CD4-positive, CD25-positive, alpha-beta regulatory T cell (primary cell): ENCODE measurements around the gene CEP70. TPM values are rescaled to one million over a fixed set of nuclear protein-coding genes. Genes with fewer than 3 reads are reported as not detected.
"Not testable (repeated sequence)": the region's sequence is repeated elsewhere in the genome, so short reads cannot be mapped to it uniquely, and the experiment has no call there.

ENCODE experiments used
- ATAC-seq, 2 donors: fragments of 150-1000 bp; cut with Tn5 transposase; one replicate each; pipeline ENCODE4 v1.10.0; 2021; ENCODE audit warnings: low read depth in 2 of 2, moderate number of reproducible peaks in 2 of 2, moderate library complexity in 1 of 2
- DNase-seq, 3 donors: peaks; one replicate each; pipeline versions ENCODE4 v3.0.0 to v3.0.0-alpha.2; 2012 to 2022; ENCODE audit warnings: mixed read lengths in 1 of 3
- H3K27ac ChIP-seq: one replicate; pipeline ENCODE4 v1.7.0; 2013; ENCODE audit warnings: mild to moderate bottlenecking, low read length; ENCODE audit not compliant: insufficient read depth, poor library complexity, severe bottlenecking
- H3K27me3 ChIP-seq: one replicate; pipeline ENCODE4 v1.7.0; 2013; ENCODE audit warnings: low read length; ENCODE audit not compliant: control insufficient read depth, insufficient read depth
- H3K36me3 ChIP-seq: one replicate; pipeline ENCODE4 v1.7.0; 2013; ENCODE audit warnings: mild to moderate bottlenecking, low read length, moderate library complexity; ENCODE audit not compliant: control insufficient read depth, insufficient read depth
- H3K4me1 ChIP-seq: 2 replicates; pipeline ENCODE4 v1.7.0; 2013; ENCODE audit warnings: mild to moderate bottlenecking, low read length; ENCODE audit not compliant: insufficient read depth, control insufficient read depth, poor library complexity, severe bottlenecking
- H3K4me3 ChIP-seq: one replicate; pipeline ENCODE4 v1.7.0; 2013; ENCODE audit warnings: low read depth, mild to moderate bottlenecking, low read length, moderate library complexity
- H3K9me3 ChIP-seq, 2 experiments: 1 replicate in 1 of 2; 2 replicates in 1 of 2; pipeline ENCODE4 v1.7.0; 2013; ENCODE audit warnings: low read length in 2 of 2, mild to moderate bottlenecking in 1 of 2, moderate library complexity in 1 of 2; ENCODE audit not compliant: control insufficient read depth in 2 of 2
- H3K27ac Mint-ChIP-seq, 3 donors: one replicate each; pipeline ENCODE4 v1.8.0; 2020 to 2022; ENCODE audit warnings: mild to moderate bottlenecking in 3 of 3, mixed read lengths in 3 of 3, moderate library complexity in 2 of 3
- H3K27me3 Mint-ChIP-seq: one replicate; pipeline ENCODE4 v1.8.0; 2022; ENCODE audit warnings: mild to moderate bottlenecking, mixed read lengths
- H3K36me3 Mint-ChIP-seq: one replicate; pipeline ENCODE4 v1.8.0; 2020; ENCODE audit warnings: mixed read lengths
- H3K4me1 Mint-ChIP-seq, 4 donors: one replicate each; pipeline ENCODE4 v1.8.0; 2020 to 2022; ENCODE audit warnings: mixed read lengths in 4 of 4, mild to moderate bottlenecking in 1 of 4
- H3K4me3 Mint-ChIP-seq, 4 donors: one replicate each; pipeline ENCODE4 v1.8.0; 2020 to 2022; ENCODE audit warnings: mild to moderate bottlenecking in 4 of 4, mixed read lengths in 4 of 4, moderate library complexity in 3 of 4
- H3K9me3 Mint-ChIP-seq, 7 donors: one replicate each; pipeline ENCODE4 v1.8.0; 2020 to 2022; ENCODE audit warnings: mixed read lengths in 7 of 7, mild to moderate bottlenecking in 3 of 7, moderate library complexity in 2 of 7
- polyA plus RNA-seq, 4 donors: library from polyadenylated mRNA; unstranded; fragments of 300-500 nt; fragmentation: Illumina TruSeq; gene quantifications; one replicate each; pipeline ENCODE4 v1.2.3, GENCODE V29; 2021
- total RNA-seq: library from RNA; stranded (reverse); gene quantifications from one replicate; pipeline ENCODE4 v1.2.3, GENCODE V29; 2022

Gene CEP70
- total and polyA plus RNA-seq, 5 donors from 2014 or later: 3.8 to 15.6 (median 6.5) TPM

GRCh38 chr3:138562902-138563301 is 31.2 kb downstream of the CEP70 start:
- H3K27ac ChIP-seq, H3K4me3 ChIP-seq, H3K4me1 Mint-ChIP-seq, H3K36me3 ChIP-seq, H3K9me3 ChIP-seq, H3K27ac Mint-ChIP-seq, H3K27me3 ChIP-seq, DNase-seq, ATAC-seq, H3K27me3 Mint-ChIP-seq, H3K4me1 ChIP-seq, H3K4me3 Mint-ChIP-seq: not testable (repeated sequence)
- Mint-ChIP-seq H3K36me3 (peaks cover 56% of the 10 kb centered on the region), H3K9me3 (peaks cover 0 to 19% (median 4%) of the 10 kb centered on the region in 7 donors)

- peaks cover 0 to 4% (median under 1%) of the 10 kb centered on the region in 4 donors for H3K4me1 Mint-ChIP-seq
- no peak overlapping the region for H3K27ac Mint-ChIP-seq
- H3K27me3 ChIP-seq: no peaks in the 10 kb centered on the region
- peaks cover 0 to 4% of the 10 kb centered on the region in 2 experiments for H3K9me3 ChIP-seq
- DNase-seq: no peak
- H3K36me3 Mint-ChIP-seq: peaks cover 60% of the 10 kb centered on the region
- no peaks in the 10 kb centered on the region for H3K27me3 Mint-ChIP-seq
- no peaks in the 10 kb centered on the region for H3K36me3 ChIP-seq
- no peak overlapping the region for H3K4me3 ChIP-seq
- peaks cover 0 to 27% (median 8%) of the 10 kb centered on the region in 7 donors for H3K9me3 Mint-ChIP-seq
- no peak overlapping the region for H3K4me3 Mint-ChIP-seq
- H3K4me1 ChIP-seq: no peaks in the 10 kb centered on the region
- no peak for ATAC-seq
- no peak overlapping the region for H3K27ac ChIP-seq
Observed at GRCh38 chr3:138560501-138560900, 33.6 kb downstream of the CEP70 start.

- no peak overlapping the region for H3K27ac ChIP-seq
- Mint-ChIP-seq H3K27ac (no peak overlapping the region), H3K4me1 (peaks cover 0 to 4% (median 0%) of the 10 kb centered on the region in 4 donors), H3K36me3 (peaks cover 53% of the 10 kb centered on the region), H3K27me3 (no peaks in the 10 kb centered on the region), H3K9me3 (peaks cover 0 to 31% (median 9%) of the 10 kb centered on the region in 7 donors), H3K4me3 (no peak overlapping the region)
- no peaks in the 10 kb centered on the region for H3K27me3 ChIP-seq
- no peak for DNase-seq
- no peak for ATAC-seq
- no peaks in the 10 kb centered on the region for H3K36me3 ChIP-seq
- H3K4me1 ChIP-seq: no peaks in the 10 kb centered on the region
- H3K9me3 ChIP-seq: peaks cover 0 to 4% of the 10 kb centered on the region in 2 experiments
- H3K4me3 ChIP-seq: no peak overlapping the region
Observed at GRCh38 chr3:138559134-138559533, 34.9 kb downstream of the CEP70 start.

GRCh38 chr3:138554775-138555174 is 39.3 kb downstream of the CEP70 start:
- H3K27ac ChIP-seq, DNase-seq, H3K4me3 Mint-ChIP-seq, H3K27ac Mint-ChIP-seq, H3K27me3 ChIP-seq, ATAC-seq, H3K9me3 ChIP-seq, H3K4me3 ChIP-seq, H3K27me3 Mint-ChIP-seq, H3K4me1 ChIP-seq, H3K36me3 ChIP-seq: not testable (repeated sequence)
- Mint-ChIP-seq H3K9me3 (peaks cover 4 to 53% (median 16%) of the 10 kb centered on the region in 7 donors), H3K36me3 (peaks cover 56% of the 10 kb centered on the region), H3K4me1 (peaks cover 4 to 11% (median 10%) of the 10 kb centered on the region in 4 donors)

GRCh38 chr3:138550958-138551357 is 43.1 kb downstream of the CEP70 start:
- Mint-ChIP-seq H3K36me3 (peaks cover 68% of the 10 kb centered on the region), H3K9me3 (peaks cover 4 to 65% (median 25%) of the 10 kb centered on the region in 7 donors), H3K4me1 (peaks cover 4 to 11% (median 10%) of the 10 kb centered on the region in 4 donors)
- not testable (repeated sequence) for DNase-seq, H3K4me3 Mint-ChIP-seq, H3K27me3 Mint-ChIP-seq, H3K4me3 ChIP-seq, H3K36me3 ChIP-seq, ATAC-seq, H3K27ac ChIP-seq, H3K27ac Mint-ChIP-seq, H3K27me3 ChIP-seq, H3K4me1 ChIP-seq
- peaks cover 11 to 32% of the 10 kb centered on the region in 2 experiments for H3K9me3 ChIP-seq

GRCh38 chr3:138549179-138549977 is 44.7 kb downstream of the CEP70 start:
- peaks cover 4 to 68% (median 27%) of the 10 kb centered on the region in 7 donors for H3K9me3 Mint-ChIP-seq

GRCh38 chr3:138547342-138547975 is 46.6 kb downstream of the CEP70 start:
- H3K27ac Mint-ChIP-seq: no peak overlapping the region
- ATAC-seq: no peak
- Histone ChIP-seq H3K4me1 (no peaks in the 10 kb centered on the region), H3K4me3 (no peak overlapping the region), H3K27me3 (no peaks in the 10 kb centered on the region), H3K9me3 (peaks cover 18 to 48% of the 10 kb centered on the region in 2 experiments), H3K27ac (no peak overlapping the region), H3K36me3 (peaks cover 9% of the 10 kb centered on the region)
- H3K4me1 Mint-ChIP-seq: peaks cover 2 to 7% (median 5%) of the 10 kb centered on the region in 4 donors
- H3K9me3 Mint-ChIP-seq: peaks cover 5 to 70% (median 27%) of the 10 kb centered on the region in 7 donors
- no peak for DNase-seq
- no peaks in the 10 kb centered on the region for H3K27me3 Mint-ChIP-seq
- H3K4me3 Mint-ChIP-seq: no peak overlapping the region
- H3K36me3 Mint-ChIP-seq: peaks cover 71% of the 10 kb centered on the region

More at GRCh38 chr3:138549179-138549977, 44.7 kb downstream of the CEP70 start:
- Histone ChIP-seq H3K27ac (no peak overlapping the region), H3K27me3 (no peaks in the 10 kb centered on the region), H3K9me3 (peaks cover 17 to 43% of the 10 kb centered on the region in 2 experiments), H3K4me1 (no peaks in the 10 kb centered on the region), H3K4me3 (no peak overlapping the region), H3K36me3 (peaks cover 9% of the 10 kb centered on the region)
- Mint-ChIP-seq H3K36me3 (peaks cover 67% of the 10 kb centered on the region), H3K4me3 (no peak overlapping the region), H3K27ac (no peak overlapping the region), H3K27me3 (no peaks in the 10 kb centered on the region), H3K4me1 (peaks cover 4 to 11% (median 10%) of the 10 kb centered on the region in 4 donors)
- DNase-seq (no peak), ATAC-seq (no peak)
